ENCODE data around the gene DUSP10. TPM values are rescaled to one million over a fixed set of nuclear protein-coding genes. Genes with fewer than 3 reads are reported as not detected.
A peak's percentile ranks its signal among the peaks of the same experiment; 100 is the strongest.

Gene DUSP10
- total RNA-seq, 2 donors from 2014 or later = 95.6 to 107 TPM

GRCh38 chr1:221678014-221678413, 63.9 kb downstream of the DUSP10 start:
- peaks cover 2% of the 10 kb centered on the region for H3K36me3 Mint-ChIP-seq (ENCODE audit: low read depth)
- H3K4me1 Mint-ChIP-seq = peaks cover 4% of the 10 kb centered on the region
- DNase-seq (no peak), ATAC-seq (no peak)
- no peaks in the 10 kb centered on the region for H3K9me3 ChIP-seq (ENCODE audit: control insufficient read depth, low read length, poor library complexity, severe bottlenecking)
- no peaks in the 10 kb centered on the region for H3K27me3 Mint-ChIP-seq
- H3K27ac Mint-ChIP-seq = no peak overlapping the region
- no peak overlapping the region for H3K4me3 Mint-ChIP-seq

GRCh38 chr1:221675880-221676800, 65.7 kb downstream of the DUSP10 start:
- DNase-seq (no peak), ATAC-seq (no peak)
- Mint-ChIP-seq H3K4me3 (no peak overlapping the region), H3K4me1 (peaks cover 6% of the 10 kb centered on the region), H3K36me3 (ENCODE audit: low read depth) (peaks cover 2% of the 10 kb centered on the region), H3K27ac (no peak overlapping the region), H3K27me3 (peaks cover 4% of the 10 kb centered on the region)
- no peaks in the 10 kb centered on the region for H3K9me3 ChIP-seq (ENCODE audit: control insufficient read depth, low read length, poor library complexity, severe bottlenecking)

GRCh38 chr1:221672965-221673364, 68.9 kb downstream of the DUSP10 start:
- DNase-seq = no peak
- no peak overlapping the region for H3K4me3 Mint-ChIP-seq
- ATAC-seq = no peak
- H3K27me3 Mint-ChIP-seq = peaks cover 15% of the 10 kb centered on the region
- no peak overlapping the region for H3K27ac Mint-ChIP-seq
- H3K36me3 Mint-ChIP-seq (ENCODE audit: low read depth) = peaks cover 4% of the 10 kb centered on the region
- H3K4me1 Mint-ChIP-seq = peaks cover 3% of the 10 kb centered on the region
- no peaks in the 10 kb centered on the region for H3K9me3 ChIP-seq (ENCODE audit: control insufficient read depth, low read length, poor library complexity, severe bottlenecking)

- DNase-seq (no peak), ATAC-seq (no peak)
- Mint-ChIP-seq H3K27me3 (peaks cover 22% of the 10 kb centered on the region), H3K27ac (no peak overlapping the region), H3K4me3 (no peak overlapping the region), H3K36me3 (ENCODE audit: low read depth) (peaks cover 4% of the 10 kb centered on the region), H3K4me1 (peaks cover 3% of the 10 kb centered on the region)
- no peaks in the 10 kb centered on the region for H3K9me3 ChIP-seq (ENCODE audit: control insufficient read depth, low read length, poor library complexity, severe bottlenecking)
These were observed 69.6 kb downstream of the DUSP10 start for GRCh38 chr1:221672239-221672645.

GRCh38 chr1:221670081-221670480, 71.8 kb downstream of the DUSP10 start:
- peaks cover 26% of the 10 kb centered on the region for H3K27me3 Mint-ChIP-seq
- ATAC-seq = no peak
- H3K4me3 Mint-ChIP-seq = no peak overlapping the region
- peaks cover 2% of the 10 kb centered on the region for H3K36me3 Mint-ChIP-seq (ENCODE audit: low read depth)
- H3K4me1 Mint-ChIP-seq = peaks cover 3% of the 10 kb centered on the region
- H3K27ac Mint-ChIP-seq = no peak overlapping the region
- no peak for DNase-seq
- no peaks in the 10 kb centered on the region for H3K9me3 ChIP-seq (ENCODE audit: control insufficient read depth, low read length, poor library complexity, severe bottlenecking)

- Mint-ChIP-seq H3K4me1 (peaks cover 3% of the 10 kb centered on the region), H3K27ac (no peak overlapping the region), H3K27me3 (peaks cover 26% of the 10 kb centered on the region), H3K4me3 (no peak overlapping the region), H3K36me3 (ENCODE audit: low read depth) (peaks cover 2% of the 10 kb centered on the region)
- DNase-seq (no peak), ATAC-seq (no peak)
- no peaks in the 10 kb centered on the region for H3K9me3 ChIP-seq (ENCODE audit: control insufficient read depth, low read length, poor library complexity, severe bottlenecking)
These were observed 72.4 kb downstream of the DUSP10 start for GRCh38 chr1:221669441-221669840.

GRCh38 chr1:221667504-221667903, 74.4 kb downstream of the DUSP10 start:
- Mint-ChIP-seq H3K4me3 (no peak overlapping the region), H3K27ac (no peak overlapping the region), H3K27me3 (peaks cover 26% of the 10 kb centered on the region), H3K4me1 (peaks cover 3% of the 10 kb centered on the region), H3K36me3 (ENCODE audit: low read depth) (peaks cover 4% of the 10 kb centered on the region)
- ATAC-seq = no peak
- H3K9me3 ChIP-seq (ENCODE audit: control insufficient read depth, low read length, poor library complexity, severe bottlenecking) = no peaks in the 10 kb centered on the region
- DNase-seq = no peak

GRCh38 chr1:221664253-221664652, 77.6 kb downstream of the DUSP10 start:
- Mint-ChIP-seq H3K27ac (no peak overlapping the region), H3K36me3 (ENCODE audit: low read depth) (peaks cover 4% of the 10 kb centered on the region), H3K4me1 (no peaks in the 10 kb centered on the region), H3K4me3 (no peak overlapping the region), H3K27me3 (peaks cover 14% of the 10 kb centered on the region)
- H3K9me3 ChIP-seq (ENCODE audit: control insufficient read depth, low read length, poor library complexity, severe bottlenecking) = no peaks in the 10 kb centered on the region
- no peak for DNase-seq
- no peak for ATAC-seq

GRCh38 chr1:221663321-221663720, 78.6 kb downstream of the DUSP10 start:
- Mint-ChIP-seq H3K4me1 (no peaks in the 10 kb centered on the region), H3K4me3 (no peak overlapping the region), H3K27ac (no peak overlapping the region), H3K27me3 (peaks cover 11% of the 10 kb centered on the region), H3K36me3 (ENCODE audit: low read depth) (peaks cover 3% of the 10 kb centered on the region)
- ATAC-seq = no peak
- no peaks in the 10 kb centered on the region for H3K9me3 ChIP-seq (ENCODE audit: control insufficient read depth, low read length, poor library complexity, severe bottlenecking)
- DNase-seq = no peak

- Mint-ChIP-seq H3K27me3 (no peaks in the 10 kb centered on the region), H3K36me3 (ENCODE audit: low read depth) (no peaks in the 10 kb centered on the region), H3K27ac (peak overlapping the region; percentile 17), H3K4me3 (no peak overlapping the region), H3K4me1 (peaks cover 2% of the 10 kb centered on the region)
- H3K9me3 ChIP-seq (ENCODE audit: control insufficient read depth, low read length, poor library complexity, severe bottlenecking) = no peaks in the 10 kb centered on the region
- ATAC-seq (no peak), DNase-seq (no peak)
These were observed 86.1 kb downstream of the DUSP10 start for GRCh38 chr1:221655766-221656305.
